ENCODE data around the gene COPZ1.

The COPZ1 gene

GRCh38 chr12:54292931-54293241 lies 32.0 kb upstream of the COPZ1 start:
- no peak overlapping the region for H3K4me3 ChIP-seq (ENCODE audit: low read depth, low read length)
- DNase-seq (ENCODE audit: low read depth), result no peak
- TF ChIP-seq CTCF (conservative IDR thresholded peaks at IDR 0.05; ENCODE audit: low read depth, low read length), result no peak

GRCh38 chr12:54294152-54294952 lies 30.6 kb upstream of the COPZ1 start:
- peak; percentile 88 for TF ChIP-seq CTCF (conservative IDR thresholded peaks at IDR 0.05; ENCODE audit: low read depth, low read length)
- H3K4me3 ChIP-seq (ENCODE audit: low read depth, low read length), result no peak overlapping the region
- peak; percentile 37 for DNase-seq (ENCODE audit: low read depth)

- TF ChIP-seq CTCF (conservative IDR thresholded peaks at IDR 0.05; ENCODE audit: low read depth, low read length), result no peak
- DNase-seq (ENCODE audit: low read depth), result no peak
- H3K4me3 ChIP-seq (ENCODE audit: low read depth, low read length), result no peak overlapping the region
Observed at GRCh38 chr12:54294953-54295566, 29.9 kb upstream of the COPZ1 start.

GRCh38 chr12:54296393-54297099 lies 28.4 kb upstream of the COPZ1 start:
- no peak overlapping the region for H3K4me3 ChIP-seq (ENCODE audit: low read depth, low read length)
- DNase-seq (ENCODE audit: low read depth), result no peak
- TF ChIP-seq CTCF (conservative IDR thresholded peaks at IDR 0.05; ENCODE audit: low read depth, low read length), result no peak

GRCh38 chr12:54298904-54299303 lies 26.0 kb upstream of the COPZ1 start:
- H3K4me3 ChIP-seq (ENCODE audit: low read depth, low read length), result no peak overlapping the region
- no peak for DNase-seq (ENCODE audit: low read depth)
- TF ChIP-seq CTCF (conservative IDR thresholded peaks at IDR 0.05; ENCODE audit: low read depth, low read length), result no peak

- TF ChIP-seq CTCF (conservative IDR thresholded peaks at IDR 0.05; ENCODE audit: low read depth, low read length), result no peak
- DNase-seq (ENCODE audit: low read depth), result no peak
- no peak overlapping the region for H3K4me3 ChIP-seq (ENCODE audit: low read depth, low read length)
Observed at GRCh38 chr12:54299515-54300224, 25.3 kb upstream of the COPZ1 start.

Measured in choroid plexus epithelial cell (primary cell).